Gastrocnemius medialis (tissue), 4 donors: ENCODE measurements around the gene PROX1.

ENCODE experiments used
- CTCF ChIP-seq, 5 experiments: fragments of 450-650 bp in 3 of 5; fragments of 200-600 bp in 2 of 5; sonication (generic) in 2 of 5; IDR thresholded peaks in 4 of 5; conservative IDR thresholded peaks in 1 of 5; 1 replicate in 4 of 5; 2 replicates in 1 of 5; pipeline ENCODE4 v1.5.1; 2016 to 2019; ENCODE audit warnings: antibody characterized with exemption in 5 of 5, mild to moderate bottlenecking in 3 of 5, moderate library complexity in 3 of 5
- POLR2A ChIP-seq, 2 donors: fragments of 450-650 bp; IDR thresholded peaks; one replicate each; pipeline ENCODE4 v1.6.1; 2017; ENCODE audit warnings: antibody characterized with exemption in 2 of 2, mild to moderate bottlenecking in 2 of 2, moderate library complexity in 2 of 2

GRCh38 chr1:213986925-213987250 is 885 bp upstream of the PROX1 start:
- TF ChIP-seq POLR2A (IDR thresholded peaks at IDR 0.05) (no peak), CTCF (IDR thresholded peaks at IDR 0.05 in 4 of 5, conservative IDR thresholded peaks at IDR 0.05 in 1 of 5) (no peak)
